Measurements from ENCODE around the gene TIMP4.

TIMP4 gene

GRCh38 chr3:12158387-12159226, at the start of gene TIMP4:
Gene TIMP4 (minus strand): TSS chr3:12158912. CDS start chr3:12158840, 72 bp downstream.
- DNase-seq: no peak

GRCh38 chr3:12205171-12205570, 46.5 kb upstream of the TIMP4 start:
- DNase-seq: no peak

GRCh38 chr3:12201813-12202212, 43.1 kb upstream of the TIMP4 start:
- DNase-seq: no peak

GRCh38 chr3:12198301-12198700, 39.6 kb upstream of the TIMP4 start:
- no peak for DNase-seq

GRCh38 chr3:12197475-12197874, 38.8 kb upstream of the TIMP4 start:
- no peak for DNase-seq

GRCh38 chr3:12196684-12197083, 38.0 kb upstream of the TIMP4 start:
- DNase-seq: no peak

- no peak for DNase-seq
Observed at GRCh38 chr3:12195231-12195630, 36.5 kb upstream of the TIMP4 start.

- DNase-seq: no peak
Observed at GRCh38 chr3:12194669-12195161, 36.0 kb upstream of the TIMP4 start.

- DNase-seq: no peak
Observed at GRCh38 chr3:12194209-12194608, 35.5 kb upstream of the TIMP4 start.

GRCh38 chr3:12193485-12194165, 34.9 kb upstream of the TIMP4 start:
- DNase-seq: no peak

GRCh38 chr3:12192655-12193484, 34.2 kb upstream of the TIMP4 start:
- DNase-seq: no peak

- DNase-seq: no peak
Observed at GRCh38 chr3:12192173-12192572, 33.5 kb upstream of the TIMP4 start.

- DNase-seq: no peak
Observed at GRCh38 chr3:12191559-12191958, 32.8 kb upstream of the TIMP4 start.

- DNase-seq: no peak
Observed at GRCh38 chr3:12190832-12191231, 32.1 kb upstream of the TIMP4 start.

GRCh38 chr3:12190221-12190807, 31.6 kb upstream of the TIMP4 start:
- no peak for DNase-seq

- no peak for DNase-seq
Observed at GRCh38 chr3:12188681-12189287, 30.1 kb upstream of the TIMP4 start.

GRCh38 chr3:12188328-12188648, 29.6 kb upstream of the TIMP4 start:
- DNase-seq: no peak

- DNase-seq: no peak
Observed at GRCh38 chr3:12187448-12188327, 29.0 kb upstream of the TIMP4 start.

GRCh38 chr3:12186515-12187286, 28.0 kb upstream of the TIMP4 start:
- DNase-seq: no peak

GRCh38 chr3:12186046-12186445, 27.3 kb upstream of the TIMP4 start:
- DNase-seq: no peak
